Astrocyte (in vitro differentiated cells and primary cell): ENCODE data around the gene S100A16. TPM values are rescaled to one million over a fixed set of nuclear protein-coding genes. Genes with fewer than 3 reads are reported as not detected.
A peak's percentile ranks its signal among the peaks of the same experiment; 100 is the strongest.

Source experiments
- DNase-seq: peaks from one replicate; pipeline ENCODE4 v3.0.0-alpha.2; 2010; ENCODE audit warnings: low read depth
- FAIRE-seq: peaks from 2 replicates; lab custom pipeline; 2011; peaks lifted over from hg19 to GRCh38; lab: Jason Lieb, UNC
- H2AFZ ChIP-seq: 2 replicates; pipeline ENCODE4 v1.6.0; 2012; ENCODE audit warnings: low read depth, low read length, inconsistent platforms
- H3K27ac ChIP-seq: 2 replicates; pipeline ENCODE4 v1.5.1; 2011; ENCODE audit warnings: low read depth, low read length, inconsistent platforms
- H3K27me3 ChIP-seq: 2 replicates; pipeline ENCODE4 v1.6.0; 2011; ENCODE audit warnings: low read length, inconsistent platforms; ENCODE audit not compliant: insufficient read depth
- H3K36me3 ChIP-seq: 2 replicates; pipeline ENCODE4 v1.5.1; 2011; ENCODE audit warnings: low read length, inconsistent platforms; ENCODE audit not compliant: insufficient read depth
- H3K4me1 ChIP-seq: 2 replicates; pipeline ENCODE4 v1.5.1; 2011; ENCODE audit warnings: low read length, inconsistent platforms; ENCODE audit not compliant: insufficient read depth
- H3K4me2 ChIP-seq: 2 replicates; pipeline ENCODE4 v1.6.0; 2012; ENCODE audit warnings: low read length, inconsistent platforms
- H3K4me3 ChIP-seq: 2 replicates; pipeline ENCODE4 v1.5.1; 2011; ENCODE audit warnings: low read depth, mild to moderate bottlenecking, low read length, inconsistent platforms; ENCODE audit not compliant: insufficient read depth
- H3K79me2 ChIP-seq: 2 replicates; pipeline ENCODE4 v1.6.0; 2012; ENCODE audit warnings: mild to moderate bottlenecking, low read length, inconsistent platforms; ENCODE audit not compliant: insufficient read depth
- H3K9ac ChIP-seq: 2 replicates; pipeline ENCODE4 v1.6.0; 2012; ENCODE audit warnings: mild to moderate bottlenecking, low read length, inconsistent platforms
- H3K9me3 ChIP-seq: 2 replicates; pipeline ENCODE4 v1.5.1; 2012; ENCODE audit warnings: low read depth, mild to moderate bottlenecking, low read length, inconsistent platforms; ENCODE audit not compliant: insufficient read depth
- H4K20me1 ChIP-seq: 2 replicates; pipeline ENCODE4 v1.6.0; 2012; ENCODE audit warnings: low read length, inconsistent platforms; ENCODE audit not compliant: insufficient read depth
- H3K27ac Mint-ChIP-seq: one replicate; pipeline ENCODE4 v1.8.0; 2021; ENCODE audit warnings: mild to moderate bottlenecking, mixed read lengths; ENCODE audit not compliant: unreplicated experiment
- H3K27me3 Mint-ChIP-seq: one replicate; pipeline ENCODE4 v1.8.0; 2021; ENCODE audit warnings: low read depth, mixed read lengths; ENCODE audit not compliant: unreplicated experiment
- H3K36me3 Mint-ChIP-seq: one replicate; pipeline ENCODE4 v1.8.0; 2021; ENCODE audit warnings: low read depth, mixed read lengths; ENCODE audit not compliant: unreplicated experiment
- H3K4me1 Mint-ChIP-seq: one replicate; pipeline ENCODE4 v1.8.0; 2021; ENCODE audit warnings: low read depth, mixed read lengths; ENCODE audit not compliant: unreplicated experiment
- H3K4me3 Mint-ChIP-seq: one replicate; pipeline ENCODE4 v1.8.0; 2021; ENCODE audit warnings: mild to moderate bottlenecking, moderate library complexity, mixed read lengths; ENCODE audit not compliant: unreplicated experiment
- H3K9me3 Mint-ChIP-seq: one replicate; pipeline ENCODE4 v1.8.0; 2021; ENCODE audit warnings: mild to moderate bottlenecking, mixed read lengths; ENCODE audit not compliant: unreplicated experiment
- CTCF ChIP-seq: IDR thresholded peaks from 2 replicates; pipeline ENCODE4 v1.5.1; 2011; ENCODE audit warnings: low read depth, mild to moderate bottlenecking, inconsistent platforms, low read length, moderate library complexity; ENCODE audit not compliant: insufficient read depth
- EZH2 ChIP-seq: IDR thresholded peaks from 2 replicates; pipeline ENCODE4 v1.6.1; 2012; ENCODE audit warnings: mild to moderate bottlenecking, low read length, inconsistent platforms; ENCODE audit not compliant: insufficient read depth
- total RNA-seq: library from RNA; stranded (reverse); gene quantifications from 2 replicates; pipeline ENCODE4 v1.2.1, GENCODE V29; 2021

S100A16 gene
- total RNA-seq, 1 donor from 2014 or later: 54.4 TPM

GRCh38 chr1:153610811-153611301 is 2.1 kb downstream of the S100A16 start:
- H3K4me1 Mint-ChIP-seq: peaks cover 20% of the 10 kb centered on the region
- Histone ChIP-seq H3K27ac (peak overlapping the region; percentile 92), H3K4me3 (peak overlapping the region; percentile 93), H2AFZ (no peak overlapping the region), H3K36me3 (peaks cover 17% of the 10 kb centered on the region), H4K20me1 (peaks cover 7% of the 10 kb centered on the region), H3K4me1 (peaks cover 47% of the 10 kb centered on the region), H3K27me3 (no peaks in the 10 kb centered on the region), H3K79me2 (peaks cover 72% of the 10 kb centered on the region), H3K4me2 (peak overlapping the region; percentile 87), H3K9ac (peak overlapping the region; percentile 98), H3K9me3 (no peaks in the 10 kb centered on the region)
- peak; percentile 52 for DNase-seq
- no peak overlapping the region for H3K27ac Mint-ChIP-seq
- H3K4me3 Mint-ChIP-seq: no peak overlapping the region
- no peak for FAIRE-seq
- peaks cover 5% of the 10 kb centered on the region for H3K36me3 Mint-ChIP-seq
- TF ChIP-seq EZH2 (no peak), CTCF (no peak)
- H3K9me3 Mint-ChIP-seq: no peaks in the 10 kb centered on the region
- H3K27me3 Mint-ChIP-seq: no peaks in the 10 kb centered on the region

DNA sequence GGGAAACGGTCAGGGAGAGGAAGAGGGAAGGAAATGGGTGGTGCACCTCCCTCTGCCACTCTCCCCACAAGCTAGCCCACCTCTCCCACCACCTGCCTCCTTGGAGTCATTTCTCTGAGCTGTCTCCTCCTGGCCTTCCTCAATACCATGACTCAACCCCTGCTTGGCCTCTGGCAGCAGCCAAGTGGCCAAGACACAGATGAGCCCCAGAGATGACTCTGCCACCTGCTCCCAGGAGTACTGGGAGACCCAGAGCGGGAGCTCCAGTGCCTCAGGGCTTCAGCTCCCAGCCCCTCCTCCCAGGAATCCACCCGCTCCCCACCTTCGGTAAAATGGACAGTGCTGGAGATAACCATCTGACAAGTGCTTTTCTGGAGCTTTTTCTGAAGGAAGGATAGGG is 2.6 kb downstream of the S100A16 start:
- no peak overlapping the region for H3K4me3 Mint-ChIP-seq
- TF ChIP-seq EZH2 (no peak), CTCF (no peak)
- H3K4me1 ChIP-seq: peaks cover 47% of the 10 kb centered on the region
- peaks cover 7% of the 10 kb centered on the region for H4K20me1 ChIP-seq
- peak; percentile 42 for DNase-seq
- peaks cover 17% of the 10 kb centered on the region for H3K36me3 ChIP-seq
- H3K27me3 Mint-ChIP-seq: no peaks in the 10 kb centered on the region
- no peak overlapping the region for H3K4me3 ChIP-seq
- no peak for FAIRE-seq
- peak overlapping the region; percentile 87 for H3K4me2 ChIP-seq
- H3K9ac ChIP-seq: peak overlapping the region; percentile 42
- no peak overlapping the region for H2AFZ ChIP-seq
- H3K27me3 ChIP-seq: no peaks in the 10 kb centered on the region
- H3K36me3 Mint-ChIP-seq: peaks cover 5% of the 10 kb centered on the region
- no peaks in the 10 kb centered on the region for H3K9me3 Mint-ChIP-seq
- H3K27ac Mint-ChIP-seq: no peak overlapping the region
- peaks cover 72% of the 10 kb centered on the region for H3K79me2 ChIP-seq
- H3K27ac ChIP-seq: peak overlapping the region; percentile 92
- H3K9me3 ChIP-seq: no peaks in the 10 kb centered on the region
- peaks cover 20% of the 10 kb centered on the region for H3K4me1 Mint-ChIP-seq

- Histone ChIP-seq H3K36me3 (peaks cover 17% of the 10 kb centered on the region), H3K79me2 (peaks cover 72% of the 10 kb centered on the region), H3K27ac (peak overlapping the region; percentile 92), H3K9ac (peak overlapping the region; percentile 87), H3K27me3 (no peaks in the 10 kb centered on the region), H3K4me2 (peak overlapping the region; percentile 87), H3K4me3 (peak overlapping the region; percentile 63), H3K4me1 (peaks cover 47% of the 10 kb centered on the region), H2AFZ (peak overlapping the region; percentile 82), H4K20me1 (peaks cover 9% of the 10 kb centered on the region), H3K9me3 (no peaks in the 10 kb centered on the region)
- peaks cover 20% of the 10 kb centered on the region for H3K4me1 Mint-ChIP-seq
- H3K36me3 Mint-ChIP-seq: peaks cover 5% of the 10 kb centered on the region
- FAIRE-seq (no peak), DNase-seq (no peak)
- no peaks in the 10 kb centered on the region for H3K9me3 Mint-ChIP-seq
- peak overlapping the region; percentile 89 for H3K4me3 Mint-ChIP-seq
- TF ChIP-seq EZH2 (no peak), CTCF (no peak)
- H3K27ac Mint-ChIP-seq: no peak overlapping the region
- peaks cover 2% of the 10 kb centered on the region for H3K27me3 Mint-ChIP-seq
Observed at GRCh38 chr1:153609585-153609907, 3.4 kb downstream of the S100A16 start.
